ENCODE results near the gene YAF2.

The YAF2 gene

GRCh38 chr12:42145552-42146215 is 92.4 kb downstream of the YAF2 start:
- DNase-seq (ENCODE audit: low spot score) (no peak), FAIRE-seq (no peak)

- FAIRE-seq (no peak), DNase-seq (ENCODE audit: low spot score) (peak; percentile 19)
These were observed 92.9 kb downstream of the YAF2 start for GRCh38 chr12:42145197-42145549.

GRCh38 chr12:42144408-42145196 is 93.4 kb downstream of the YAF2 start, which contains the start of gene GXYLT1:
GXYLT1 (minus strand) TSS chr12:42144874; CDS start chr12:42144646, 228 bp downstream.
- peak; percentile 99 for FAIRE-seq
- DNase-seq (ENCODE audit: low spot score), result peak; percentile 97

GRCh38 chr12:42144158-42144407 is 94.0 kb downstream of the YAF2 start:
- DNase-seq (ENCODE audit: low spot score) (no peak), FAIRE-seq (no peak)

GRCh38 chr12:42143452-42144157 is 94.4 kb downstream of the YAF2 start:
- FAIRE-seq, result no peak
- peak; percentile 21 for DNase-seq (ENCODE audit: low spot score)

- FAIRE-seq, result no peak
- no peak for DNase-seq (ENCODE audit: low spot score)
These were observed 96.0 kb downstream of the YAF2 start for GRCh38 chr12:42141981-42142606.

- DNase-seq (ENCODE audit: low spot score) (peak; percentile 46), FAIRE-seq (no peak)
These were observed 97.1 kb downstream of the YAF2 start for GRCh38 chr12:42140901-42141300.

- FAIRE-seq (no peak), DNase-seq (ENCODE audit: low spot score) (no peak)
These were observed 102.7 kb downstream of the YAF2 start for GRCh38 chr12:42135259-42135814.

- no peak for FAIRE-seq
- DNase-seq (ENCODE audit: low spot score), result no peak
These were observed 107.2 kb downstream of the YAF2 start for GRCh38 chr12:42130672-42131402.

- DNase-seq (ENCODE audit: low spot score) (peak; percentile 43), FAIRE-seq (no peak)
These were observed 108.3 kb downstream of the YAF2 start for GRCh38 chr12:42129595-42130204.

GRCh38 chr12:42128888-42129287 is 109.2 kb downstream of the YAF2 start:
- no peak for DNase-seq (ENCODE audit: low spot score)

GRCh38 chr12:42128327-42128726 is 109.7 kb downstream of the YAF2 start:
- FAIRE-seq, result no peak
- DNase-seq (ENCODE audit: low spot score), result peak; percentile 11

More at GRCh38 chr12:42128888-42129287, 109.2 kb downstream of the YAF2 start:
- FAIRE-seq, result no peak

- no peak for FAIRE-seq
These were observed 111.1 kb downstream of the YAF2 start for GRCh38 chr12:42126963-42127362.

GRCh38 chr12:42125388-42125767 is 112.7 kb downstream of the YAF2 start:
- FAIRE-seq, result no peak
- no peak for DNase-seq (ENCODE audit: low spot score)

More at GRCh38 chr12:42126963-42127362, 111.1 kb downstream of the YAF2 start:
- DNase-seq (ENCODE audit: low spot score), result no peak

- FAIRE-seq (peak; percentile 73), DNase-seq (ENCODE audit: low spot score) (no peak)
These were observed 113.2 kb downstream of the YAF2 start for GRCh38 chr12:42124764-42125387.

GRCh38 chr12:42119085-42119633 is 118.9 kb downstream of the YAF2 start:
- no peak for DNase-seq (ENCODE audit: low spot score)
- no peak for FAIRE-seq

- DNase-seq (ENCODE audit: low spot score) (no peak), FAIRE-seq (no peak)
These were observed 119.7 kb downstream of the YAF2 start for GRCh38 chr12:42118136-42118879.

- no peak for DNase-seq (ENCODE audit: low spot score)
- FAIRE-seq, result no peak
These were observed 129.0 kb downstream of the YAF2 start for GRCh38 chr12:42109031-42109430.

All from urothelium cell line (cell line).